Measurements from ENCODE around the gene CACNG3. TPM values are rescaled to one million over a fixed set of nuclear protein-coding genes. Genes with fewer than 3 reads are reported as not detected.
"Not testable (repeated sequence)": the region's sequence is repeated elsewhere in the genome, so short reads cannot be mapped to it uniquely, and the experiment has no call there.

Gene CACNG3
- total RNA-seq, 1 experiment from 2014 or later = not detected

DNA sequence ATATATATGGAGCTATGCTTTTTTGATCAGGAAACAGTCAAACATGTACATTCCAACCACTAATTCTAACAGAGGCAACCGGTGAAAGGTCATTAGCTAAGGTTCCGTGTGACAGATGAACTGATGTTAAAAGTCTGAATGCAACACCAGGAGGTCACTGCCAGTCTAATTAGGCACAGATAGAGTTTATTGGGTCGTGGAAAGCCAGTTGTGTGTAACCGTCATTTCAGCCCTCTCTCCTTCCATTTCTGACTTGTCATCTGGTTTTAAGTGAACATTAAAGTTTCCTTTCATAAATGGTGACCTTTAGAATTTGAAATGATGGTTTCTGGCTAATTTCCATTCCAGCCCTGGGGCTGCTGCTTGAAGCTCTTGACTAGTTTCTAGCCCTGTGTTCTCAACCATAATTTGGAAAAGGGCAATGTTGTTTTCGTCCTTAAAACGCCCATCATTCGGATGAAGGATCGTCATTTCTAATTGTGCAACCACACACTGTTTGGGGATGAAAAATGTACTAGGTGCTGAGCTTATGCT, 23.9 kb downstream of the CACNG3 start:
- no peak for DNase-seq (ENCODE audit: low read depth)

DNA sequence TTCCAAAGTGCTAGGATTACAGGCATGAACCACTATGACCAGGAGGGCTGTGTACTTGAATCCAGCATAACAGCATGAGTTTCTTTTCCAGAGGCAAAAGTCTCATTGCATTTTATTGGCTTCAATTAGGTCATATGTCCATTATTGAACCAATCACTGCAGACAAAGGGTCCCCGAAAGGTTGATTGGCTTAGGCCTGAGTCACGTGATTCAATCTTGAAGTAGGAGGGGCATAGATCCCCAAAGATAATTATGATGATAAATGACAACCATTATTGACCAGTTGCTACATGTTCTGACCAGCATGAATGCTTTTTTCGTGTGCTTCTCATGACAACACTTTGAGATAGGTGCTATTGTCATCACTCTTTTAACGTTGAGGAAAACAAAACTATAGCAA, 25.3 kb downstream of the CACNG3 start:
- no peak for DNase-seq (ENCODE audit: low read depth)

DNA sequence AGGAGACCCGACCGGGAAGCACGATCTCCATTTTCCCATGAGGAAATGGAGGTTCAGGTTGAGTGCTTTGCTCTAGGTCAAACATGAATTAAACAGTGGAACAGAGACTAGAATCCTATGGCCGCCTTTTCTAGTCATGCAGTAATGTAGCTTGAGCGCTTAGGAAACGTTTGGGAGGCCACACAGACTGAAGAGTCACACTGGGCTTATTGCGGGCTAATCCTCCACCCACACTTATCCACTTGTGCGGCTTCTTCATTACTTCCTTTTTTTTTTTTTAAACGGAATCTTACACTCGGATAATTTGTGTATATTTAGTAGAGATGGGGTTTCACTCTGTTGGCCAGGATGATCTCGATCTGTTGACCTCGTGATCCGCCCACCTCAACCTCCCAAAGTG, 26.0 kb downstream of the CACNG3 start:
- no peak for DNase-seq (ENCODE audit: low read depth)

DNA sequence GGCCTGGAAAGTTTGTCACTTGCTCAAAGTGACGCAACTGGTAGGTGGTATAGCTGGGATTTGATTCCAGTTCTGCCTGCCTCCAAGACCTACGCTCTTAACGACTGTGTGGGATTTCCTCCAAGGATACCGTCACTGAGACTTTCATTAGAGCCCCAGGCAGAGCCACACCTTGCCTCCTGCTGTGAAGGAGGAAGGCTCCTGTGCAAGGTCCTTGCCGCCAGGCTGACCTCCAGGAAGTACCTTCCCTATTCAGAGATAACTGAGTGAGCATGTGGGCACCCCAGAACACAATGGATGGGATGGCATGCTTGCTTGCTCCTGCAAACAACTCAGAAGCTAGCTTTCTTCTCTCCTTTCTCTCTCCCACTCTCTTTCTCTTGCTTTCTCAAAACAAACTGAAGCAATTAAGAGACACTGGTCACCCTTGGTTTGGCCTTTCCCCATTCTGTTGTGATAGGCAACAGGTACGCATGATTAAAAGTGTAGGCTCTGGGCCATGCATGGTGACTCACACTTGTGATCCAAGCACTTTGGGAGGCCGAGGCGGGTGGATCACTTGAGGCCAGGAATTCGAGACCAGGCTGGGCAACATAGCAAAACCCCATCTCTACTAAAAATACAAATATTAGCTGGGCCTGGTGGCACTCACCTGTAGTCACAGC, 30.7 kb downstream of the CACNG3 start:
- DNase-seq (ENCODE audit: low read depth) = no peak

DNA sequence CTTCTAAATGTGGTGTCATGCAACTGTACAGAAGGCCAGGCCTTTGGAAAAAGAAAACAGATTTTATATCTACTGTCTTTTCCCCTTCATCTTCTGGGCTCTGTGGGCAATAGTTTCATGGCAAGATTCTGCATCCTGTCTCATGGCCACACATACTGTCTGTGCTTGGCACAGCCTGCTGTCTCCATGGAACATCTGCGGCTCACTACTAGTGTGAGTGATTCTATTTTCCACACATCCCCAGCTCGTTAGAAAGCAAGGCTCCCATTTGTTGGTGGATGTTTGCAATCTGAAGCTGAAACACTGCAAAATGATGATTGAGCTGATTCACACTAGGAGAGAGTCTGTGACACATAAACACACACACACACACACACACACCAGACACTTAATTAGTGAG, 32.4 kb downstream of the CACNG3 start:
- DNase-seq (ENCODE audit: low read depth) = no peak

DNA sequence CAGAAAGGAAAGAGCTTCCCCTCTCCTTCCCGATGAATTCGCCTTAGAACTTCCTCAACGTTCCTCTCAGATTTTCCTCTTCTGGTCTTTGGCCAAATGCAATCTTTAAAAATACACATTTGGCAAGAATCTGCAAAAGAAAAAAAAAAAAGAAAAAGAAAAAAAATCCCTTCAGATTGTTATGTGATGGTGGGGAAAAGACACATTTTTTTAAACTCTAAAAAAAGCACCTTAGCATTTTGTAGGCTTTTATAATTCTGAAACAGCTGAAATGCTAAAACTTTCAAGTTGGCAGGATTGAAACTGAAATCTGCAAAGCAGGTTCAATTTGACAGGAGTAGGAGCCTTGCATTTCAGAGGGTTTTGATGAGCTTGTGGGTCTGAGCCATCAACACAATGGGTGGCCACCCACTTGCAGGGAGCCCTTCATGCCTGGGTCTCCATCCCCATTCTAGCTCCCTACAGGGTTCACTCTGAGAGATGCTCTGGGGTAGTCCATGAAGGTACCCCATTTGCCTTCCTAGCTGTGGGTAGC, 33.1 kb downstream of the CACNG3 start:
- DNase-seq (ENCODE audit: low read depth) = no peak

DNA sequence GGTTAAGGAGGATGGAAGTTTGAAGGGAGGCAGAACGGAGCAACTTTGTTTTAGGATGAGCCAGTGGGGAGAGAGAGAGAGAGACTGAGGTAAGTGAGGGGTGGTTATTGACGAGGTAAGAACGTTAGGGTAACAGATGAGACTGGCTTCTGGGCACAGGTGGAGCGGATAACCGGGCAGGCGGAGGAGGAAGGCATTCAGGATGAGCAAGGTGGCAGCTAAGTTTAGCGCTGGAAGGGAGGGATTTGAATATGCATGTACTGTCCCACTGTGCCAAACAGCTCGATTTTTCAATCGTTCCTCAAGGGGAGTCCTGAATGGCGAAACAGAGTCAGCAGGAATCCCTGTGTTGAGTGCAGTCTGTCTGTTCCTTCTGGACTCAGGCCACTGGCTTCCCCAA, 35.8 kb downstream of the CACNG3 start:
- no peak for DNase-seq (ENCODE audit: low read depth)

DNA sequence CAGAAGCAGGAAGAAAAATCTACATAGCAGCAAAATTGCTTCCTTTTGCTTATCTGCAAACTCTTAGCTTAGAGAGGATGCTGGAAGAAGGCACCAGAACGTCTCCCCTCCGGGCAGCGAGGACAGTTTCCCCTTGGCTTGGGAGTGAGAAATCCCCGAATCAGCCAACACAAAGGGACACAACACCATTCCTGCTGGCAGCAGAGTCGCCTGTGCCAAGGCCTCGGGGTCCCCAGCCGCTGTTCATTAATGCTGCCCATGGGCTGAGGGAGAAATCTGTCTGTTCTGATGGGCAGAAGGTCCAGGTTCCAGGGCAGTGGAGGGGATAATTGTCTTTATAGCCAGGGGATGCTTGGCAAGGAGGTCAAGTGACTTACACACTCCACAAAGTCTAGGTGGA, 38.0 kb downstream of the CACNG3 start:
- DNase-seq (ENCODE audit: low read depth) = no peak

DNA sequence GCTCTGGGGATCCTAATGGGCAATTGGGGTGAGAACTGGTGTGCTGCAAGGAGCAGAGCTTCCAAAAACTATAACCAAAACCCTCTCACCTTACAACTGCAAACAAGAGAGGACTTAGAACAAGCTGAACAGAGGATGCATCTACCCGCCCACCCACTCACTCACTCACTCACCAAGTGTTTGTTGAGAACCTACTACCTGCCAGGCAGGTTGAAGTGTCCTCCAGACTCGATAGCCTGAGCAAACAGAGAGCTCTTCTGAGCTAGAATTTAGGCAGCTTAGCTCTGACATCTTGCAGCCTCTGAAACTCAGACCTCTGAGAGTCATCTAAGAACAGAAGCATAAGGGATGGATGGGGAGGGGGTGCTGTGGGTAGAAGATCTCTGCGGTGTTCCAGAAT, 41.2 kb downstream of the CACNG3 start:
- DNase-seq (ENCODE audit: low read depth) = no peak

DNA sequence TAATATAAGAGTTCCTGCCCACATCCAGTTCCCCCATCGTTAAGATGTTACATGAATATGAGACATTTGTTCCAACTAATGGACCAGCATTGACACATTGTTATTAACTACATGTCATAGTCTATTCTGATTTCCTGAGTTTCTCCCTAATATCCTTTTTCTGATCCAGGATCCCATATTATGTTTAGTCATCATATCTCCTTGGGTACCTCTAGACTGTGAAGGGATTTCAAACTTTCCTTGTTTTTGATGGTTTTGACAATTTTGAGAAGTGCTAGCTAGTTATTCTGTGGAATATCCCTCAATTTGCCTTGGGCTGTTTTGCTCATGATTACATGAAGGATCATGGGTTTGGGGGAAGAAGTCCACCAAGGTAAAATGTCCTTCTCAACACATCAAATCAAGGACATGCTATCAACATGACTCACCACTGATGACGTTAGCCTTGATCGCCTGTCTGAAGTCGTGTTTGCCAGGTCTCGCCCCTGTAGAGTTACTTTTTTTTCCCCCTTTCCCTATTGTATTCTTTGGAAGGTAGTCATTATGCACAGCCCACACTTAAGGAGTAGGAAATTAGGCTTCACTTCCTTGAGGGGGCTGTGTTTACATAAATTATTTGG, 42.5 kb downstream of the CACNG3 start:
- DNase-seq (ENCODE audit: low read depth) = no peak

DNA sequence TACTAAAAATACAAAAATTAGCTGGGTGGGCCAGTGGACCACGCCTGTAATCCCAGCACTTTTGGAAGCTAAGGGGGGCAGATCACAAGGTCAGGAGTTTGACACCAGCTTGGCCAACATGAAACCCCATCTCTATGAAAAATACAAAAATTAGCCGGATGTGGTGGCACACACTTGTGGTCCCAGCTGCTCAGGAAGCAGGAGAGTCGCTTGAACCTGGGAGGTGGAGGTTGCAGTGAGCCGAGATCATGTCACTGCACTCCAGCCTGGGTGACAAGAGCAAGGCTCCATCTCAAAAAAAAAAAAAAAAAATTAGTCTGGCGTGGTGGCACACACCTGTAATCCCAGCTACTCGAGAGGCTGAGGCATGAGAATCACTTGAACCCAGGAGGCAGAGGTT, 44.6 kb downstream of the CACNG3 start:
- DNase-seq (ENCODE audit: low read depth) = not testable (repeated sequence)

DNA sequence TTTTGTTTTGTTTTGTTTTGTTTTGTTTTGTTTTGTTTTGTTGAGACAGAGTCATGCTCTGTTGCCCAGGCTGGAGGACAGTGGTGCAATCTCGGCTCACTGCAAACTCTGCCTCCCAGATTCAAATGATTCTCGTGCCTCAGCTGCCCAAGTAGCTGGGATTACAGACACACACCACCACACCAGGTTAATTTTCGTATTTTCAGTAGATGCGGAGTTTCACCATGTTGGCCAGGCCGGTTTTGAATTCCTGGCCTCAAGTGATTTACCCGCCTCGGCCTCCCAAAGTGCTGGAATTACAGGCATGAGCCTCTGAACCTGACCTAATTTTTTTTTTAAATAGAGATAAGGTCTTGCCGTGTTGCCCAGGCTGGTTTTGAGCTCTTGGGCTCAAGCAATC, 46.5 kb downstream of the CACNG3 start:
- no peak for DNase-seq (ENCODE audit: low read depth)

DNA sequence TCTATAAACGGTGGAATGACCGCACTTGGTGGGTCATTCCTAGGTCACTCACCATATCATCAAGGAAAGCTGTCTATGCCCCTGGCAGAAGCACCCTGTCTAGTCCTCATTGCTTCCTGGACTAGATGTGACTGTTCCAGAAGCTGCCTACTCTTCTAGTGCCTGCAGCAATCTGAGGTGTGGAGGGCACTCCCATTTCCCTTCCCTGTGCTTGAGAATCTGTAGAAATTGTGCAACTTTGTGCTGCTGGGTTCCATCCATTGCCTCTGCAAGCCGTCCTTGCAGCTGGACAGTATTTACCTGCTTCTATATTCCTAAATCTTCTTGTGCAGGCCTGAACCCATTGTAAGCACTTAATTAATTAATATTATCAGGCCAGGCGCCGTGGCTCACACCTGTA, 52.1 kb downstream of the CACNG3 start:
- no peak for DNase-seq (ENCODE audit: low read depth)

DNA sequence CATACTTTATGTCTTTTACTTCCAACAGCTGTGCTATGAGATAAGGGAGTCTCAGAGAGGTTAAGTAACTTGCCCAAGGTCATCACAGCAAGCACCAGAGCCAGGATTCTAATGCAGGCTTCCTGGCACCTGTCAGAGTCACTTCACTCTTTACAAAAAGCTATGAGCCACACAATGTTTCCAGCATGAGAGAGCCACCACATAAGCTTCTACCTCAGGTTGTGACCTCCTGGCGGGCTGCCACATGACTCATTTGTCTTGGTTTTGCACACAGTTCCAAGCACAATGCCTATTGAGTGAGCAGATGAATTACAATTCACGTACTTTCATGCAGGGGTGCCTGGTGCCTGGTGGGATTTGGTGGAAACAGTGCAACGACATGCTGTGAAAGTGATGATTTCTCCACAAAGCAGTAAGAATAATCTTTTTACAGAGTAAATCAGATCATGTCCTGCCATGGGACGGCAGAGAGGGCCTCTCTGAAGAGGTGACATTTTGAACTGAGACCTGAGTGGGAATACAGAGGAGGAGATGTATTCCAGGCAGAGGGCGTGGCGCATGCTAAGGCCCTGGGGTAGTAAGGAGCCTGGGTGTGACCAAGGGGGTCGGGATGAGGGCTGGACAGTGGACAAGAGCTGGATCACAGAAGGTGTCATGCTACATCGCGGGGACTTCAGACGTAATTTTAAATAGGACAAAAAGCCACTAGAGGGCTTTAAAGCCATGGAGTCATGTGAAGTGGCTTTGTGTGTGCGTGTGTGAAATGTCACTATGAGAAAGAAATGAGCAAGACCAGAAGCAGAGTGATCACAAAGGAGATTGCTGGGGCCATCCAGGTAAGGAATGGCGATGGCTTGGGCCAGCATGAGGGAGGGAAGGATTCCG, 53.4 kb downstream of the CACNG3 start:
- DNase-seq (ENCODE audit: low read depth) = peak; percentile 20

DNA sequence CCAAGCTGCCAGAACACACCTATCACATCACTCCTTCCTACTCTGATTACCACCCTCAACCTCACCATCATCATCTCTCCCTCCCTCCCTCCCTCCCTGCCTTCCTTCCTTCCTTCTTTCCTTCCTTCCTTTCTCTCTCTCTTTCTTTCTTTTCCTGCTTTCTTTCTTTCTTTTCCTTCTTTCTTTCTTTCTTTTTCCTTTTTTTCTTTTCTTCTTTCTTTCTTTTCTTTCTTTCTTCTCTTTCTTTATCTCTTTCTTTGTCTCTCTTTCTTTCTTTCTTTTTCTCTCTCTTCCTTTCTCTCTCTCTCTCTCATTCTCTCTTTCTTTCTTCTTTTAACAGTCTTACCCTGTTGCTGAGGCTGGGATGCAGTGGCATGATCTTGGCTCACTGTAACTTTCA, 59.2 kb downstream of the CACNG3 start:
- DNase-seq (ENCODE audit: low read depth) = no peak

DNA sequence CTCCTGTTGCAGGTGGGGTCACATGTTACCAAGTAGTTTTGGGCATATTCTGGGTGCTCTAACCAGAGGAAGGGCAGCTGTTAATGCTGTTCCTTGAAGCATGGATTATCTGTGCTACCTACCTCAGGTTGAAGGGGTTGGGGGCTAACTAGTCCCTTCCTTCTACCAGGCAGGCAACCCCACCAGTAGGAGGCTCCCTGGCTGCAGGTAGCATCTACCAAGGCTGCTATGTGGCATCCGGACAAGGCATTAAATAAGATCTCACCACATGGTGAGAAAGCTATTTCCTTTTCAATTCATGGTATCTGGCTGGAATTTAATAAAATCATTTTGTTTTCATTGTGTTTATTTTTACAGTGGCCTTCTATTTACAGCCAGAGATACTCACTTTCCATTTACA, 62.5 kb downstream of the CACNG3 start:
- DNase-seq (ENCODE audit: low read depth) = no peak

DNA sequence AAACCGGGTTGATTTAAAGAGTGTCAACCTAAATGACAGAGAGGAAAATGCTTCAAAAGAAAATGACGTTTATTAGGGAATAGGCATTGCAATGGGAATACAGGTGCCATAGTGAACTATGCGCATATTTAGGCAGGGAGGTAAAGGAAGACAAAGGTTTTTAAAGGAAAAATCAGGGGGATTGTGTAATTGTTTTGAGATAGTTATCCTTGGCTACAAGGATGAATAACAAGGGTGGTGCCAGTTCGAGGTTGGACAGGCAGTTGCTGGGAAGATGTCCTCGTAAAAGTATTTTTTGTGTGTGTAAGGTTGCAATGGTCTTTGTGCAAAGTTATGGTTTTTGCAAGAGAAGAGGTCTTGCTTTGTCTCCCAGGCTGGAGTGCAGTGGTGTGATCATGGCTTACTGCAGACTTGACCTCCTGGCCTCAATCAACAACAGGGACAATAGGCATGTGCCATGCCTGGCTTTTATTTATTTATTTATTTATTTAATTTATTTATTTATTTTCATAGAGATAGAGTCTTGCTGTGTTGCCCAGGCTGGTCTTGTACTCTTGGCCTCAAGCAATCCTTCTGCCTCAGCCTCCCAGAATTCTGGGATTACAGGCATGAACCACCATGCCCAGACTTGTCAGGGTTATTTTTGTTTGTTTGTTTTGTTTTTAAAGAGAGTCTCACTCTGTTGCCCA, 63.1 kb downstream of the CACNG3 start:
- DNase-seq (ENCODE audit: low read depth) = no peak

DNA sequence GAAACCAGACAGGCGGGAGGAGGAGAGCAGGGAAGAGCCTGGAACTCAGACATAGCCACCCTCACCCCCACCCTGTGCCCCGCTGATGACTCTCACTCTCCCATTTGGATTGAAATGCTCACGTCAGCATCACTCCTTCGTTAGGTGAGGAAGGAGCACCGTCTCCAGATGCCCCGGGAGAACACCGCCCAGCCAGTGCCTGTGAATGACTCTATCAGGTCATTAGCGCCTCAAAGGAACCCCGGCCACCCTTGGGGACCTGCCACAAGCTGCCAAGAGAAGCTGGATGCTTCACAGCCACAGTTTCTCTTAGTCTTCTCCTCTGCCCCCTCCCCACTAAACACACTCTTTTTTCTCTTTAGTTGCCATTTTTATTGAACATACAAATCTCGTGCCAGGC, 66.0 kb downstream of the CACNG3 start:
- DNase-seq (ENCODE audit: low read depth) = no peak

DNA sequence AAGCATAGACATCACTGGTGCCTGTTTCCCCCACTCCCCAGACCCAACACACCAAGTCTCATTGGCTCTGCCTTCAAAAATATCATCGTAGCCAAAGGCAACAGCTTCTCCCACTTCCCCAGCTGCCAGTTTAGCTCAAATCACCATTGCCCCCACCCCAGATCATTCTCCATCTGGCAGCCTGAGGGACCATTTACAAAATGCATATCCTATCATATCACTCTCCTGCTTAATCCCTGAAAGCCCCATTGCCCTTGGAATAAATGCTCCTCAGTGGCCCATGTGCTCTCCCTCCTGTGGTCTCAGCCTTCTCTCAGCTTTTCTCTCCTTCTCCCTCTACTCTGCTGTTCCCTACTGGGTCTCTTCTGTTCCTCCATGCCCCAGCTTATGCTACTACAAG, 68.3 kb downstream of the CACNG3 start:
- DNase-seq (ENCODE audit: low read depth) = no peak

DNA sequence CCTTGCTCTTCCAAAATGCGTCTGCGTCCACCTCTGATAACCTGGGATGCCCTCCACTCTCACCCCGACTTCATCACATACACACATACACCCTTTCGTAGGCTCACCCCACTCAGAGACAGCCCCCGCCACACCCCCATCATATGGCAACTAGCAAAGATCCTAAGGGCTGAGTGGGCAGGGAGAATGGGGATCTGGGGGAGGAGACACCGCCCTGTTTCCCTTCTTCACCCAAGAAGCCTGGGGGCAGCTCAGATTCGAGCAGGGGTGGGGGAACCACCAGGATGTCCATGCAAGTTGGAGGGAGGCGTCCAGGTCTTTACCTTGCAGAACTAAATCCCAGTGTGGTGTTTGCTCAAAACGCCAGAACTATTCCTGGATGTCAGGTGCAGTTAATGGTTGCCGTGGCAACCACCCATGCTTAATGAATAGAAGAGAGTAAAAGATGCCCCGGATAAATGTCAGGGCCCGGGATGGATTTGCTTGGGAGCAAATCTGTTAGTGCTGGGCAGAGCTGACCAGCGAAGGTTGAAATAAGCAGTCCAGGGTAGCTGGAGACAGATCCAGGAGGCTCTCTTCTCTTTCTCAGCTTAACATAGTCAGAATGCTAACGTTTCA, 72.8 kb downstream of the CACNG3 start:
- no peak for DNase-seq (ENCODE audit: low read depth)

DNA sequence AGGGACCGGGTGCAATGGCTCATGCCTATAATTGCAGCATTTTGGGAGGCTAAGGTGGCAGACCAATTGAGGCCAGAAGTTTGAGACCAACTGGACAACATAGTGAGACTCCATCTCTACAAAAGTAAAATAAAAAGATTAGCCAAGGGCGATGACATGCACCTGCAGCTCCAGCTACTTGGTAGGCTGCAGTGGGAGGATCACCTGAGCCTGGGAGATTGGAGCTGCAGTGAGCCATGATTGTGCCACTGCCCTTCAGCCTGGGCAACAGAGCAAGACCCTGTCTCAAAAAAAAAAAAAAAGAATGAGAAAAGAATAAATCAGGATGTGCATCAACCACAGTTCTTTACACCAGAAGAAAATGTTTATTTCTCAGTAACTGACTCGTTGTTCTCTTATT, 76.0 kb downstream of the CACNG3 start:
- no peak for DNase-seq (ENCODE audit: low read depth)
